SK-N-SH (cell line): ENCODE data around the gene NUP88. TPM values are rescaled to one million over a fixed set of nuclear protein-coding genes. Genes with fewer than 3 reads are reported as not detected.

ENCODE experiments used
- CTCF ChIA-PET: fragments of 300-600, 350-600 bp; formaldehyde crosslinking; extraction: SDS; loops from one replicate; lab custom pipeline; 2021; lab: Yijun Ruan, JAX
- POLR2A ChIA-PET: fragments of 350-600 bp; sonication (Branson Sonifier 250); formaldehyde crosslinking; extraction: SDS; loops from one replicate; lab custom pipeline; 2020; ENCODE audit warnings: antibody characterized with exemption, inconsistent platforms; lab: Yijun Ruan, JAX
- DNase-seq: peaks from one replicate; pipeline ENCODE4 v3.0.0; 2012
- H2AFZ ChIP-seq: fragments of 200-600 bp; sonication (generic); 2 replicates; pipeline ENCODE4 v1.8.1; 2016; ENCODE audit warnings: antibody characterized with exemption, mild to moderate bottlenecking, low read depth
- H3F3A ChIP-seq: fragments of 200-600 bp; sonication (generic); replicated peaks from 2 replicates; pipeline ENCODE3; 2016; ENCODE audit warnings: antibody characterized with exemption, mild to moderate bottlenecking; ENCODE audit not compliant: insufficient read depth
- H3K27ac ChIP-seq, 2 experiments: fragments of 200-500 bp in 1 of 2; fragments of 200-600 bp in 1 of 2; sonication (Bioruptor generic) in 1 of 2; sonication (generic), shearing (Covaris generic) in 1 of 2; 2 replicates each; pipeline versions ENCODE4 v1.5.1 to v1.6.1; 2014 to 2016; ENCODE audit warnings: low read depth in 2 of 2, inconsistent platforms in 1 of 2, low read length in 1 of 2, mild to moderate bottlenecking in 1 of 2, mixed read lengths in 1 of 2
- H3K27me3 ChIP-seq: fragments of 200-600 bp; sonication (generic), shearing (Covaris generic); 2 replicates; pipeline ENCODE4 v1.6.1; 2016; ENCODE audit warnings: mixed run types; ENCODE audit not compliant: insufficient read depth
- H3K36me3 ChIP-seq, 2 experiments: fragments of 200-500 bp in 1 of 2; fragments of 200-600 bp in 1 of 2; sonication (Bioruptor generic) in 1 of 2; sonication (generic) in 1 of 2; replicated peaks in 1 of 2; 2 replicates each; pipeline versions ENCODE3 to v1.5.1; 2014 to 2016; ENCODE audit warnings: low read length in 1 of 2, mild to moderate bottlenecking in 1 of 2; ENCODE audit not compliant: insufficient read depth in 2 of 2, control insufficient read depth in 1 of 2
- H3K4me1 ChIP-seq, 2 experiments: fragments of 200-500 bp in 1 of 2; fragments of 200-600 bp in 1 of 2; sonication (Bioruptor generic) in 1 of 2; sonication (generic), shearing (Covaris generic) in 1 of 2; 2 replicates each; pipeline versions ENCODE4 v1.5.1 to v1.6.1; 2014 to 2016; ENCODE audit warnings: low read depth in 1 of 2, low read length in 1 of 2, mixed run types in 1 of 2; ENCODE audit not compliant: insufficient read depth in 2 of 2, control insufficient read depth in 1 of 2
- H3K4me2 ChIP-seq: fragments of 200-600 bp; sonication (generic), shearing (Covaris generic); 2 replicates; pipeline ENCODE4 v1.6.1; 2017; ENCODE audit warnings: mixed run types
- H3K4me3 ChIP-seq, 2 experiments: fragments of 200-500 bp in 1 of 2; fragments of 200-600 bp in 1 of 2; sonication (Bioruptor generic) in 1 of 2; sonication (generic), shearing (Covaris generic) in 1 of 2; 2 replicates each; pipeline versions ENCODE4 v1.5.1 to v1.8.1; 2014 to 2016; ENCODE audit warnings: low read depth in 2 of 2, inconsistent platforms in 1 of 2, low read length in 1 of 2, mild to moderate bottlenecking in 1 of 2, mixed read lengths in 1 of 2, moderate library complexity in 1 of 2
- H3K79me2 ChIP-seq: fragments of 200-600 bp; sonication (generic); 2 replicates; pipeline ENCODE4 v1.8.1; 2017; ENCODE audit warnings: mild to moderate bottlenecking; ENCODE audit not compliant: insufficient read depth
- H3K9ac ChIP-seq: fragments of 200-600 bp; sonication (generic); 2 replicates; pipeline ENCODE4 v1.6.1; 2017; ENCODE audit warnings: mixed run types
- H3K9me2 ChIP-seq: fragments of 200-600 bp; sonication (generic); 2 replicates; pipeline ENCODE4 v1.6.1; 2017; ENCODE audit warnings: mixed run types
- H3K9me3 ChIP-seq: fragments of 200-600 bp; sonication (generic); 2 replicates; pipeline ENCODE4 v1.6.1; 2017; ENCODE audit warnings: mixed run types, mild to moderate bottlenecking, moderate library complexity
- H4K20me1 ChIP-seq: fragments of 200-600 bp; sonication (generic); 2 replicates; pipeline ENCODE4 v1.6.1; 2017; ENCODE audit warnings: mild to moderate bottlenecking, mixed run types; ENCODE audit not compliant: insufficient read depth
- CHD2 ChIP-seq: fragments of 150-350 bp; IDR thresholded peaks from 2 replicates; pipeline ENCODE4 v1.6.1; 2018; ENCODE audit warnings: low read length; ENCODE audit not compliant: partially characterized antibody
- ELF1 ChIP-seq: IDR thresholded peaks from 2 replicates; pipeline ENCODE4 v1.4.0; 2012
- EP300 ChIP-seq, 2 experiments: IDR thresholded peaks; 2 replicates each; pipeline versions ENCODE4 v1.4.0 to v1.6.1; 2012; ENCODE audit warnings: borderline replicate concordance in 1 of 2, low read depth in 1 of 2, low read length in 1 of 2
- FOSL2 ChIP-seq: IDR thresholded peaks from 2 replicates; pipeline ENCODE4 v1.4.0; 2012; ENCODE audit warnings: low read depth, mild to moderate bottlenecking, moderate library complexity, borderline replicate concordance
- FOXM1 ChIP-seq: IDR thresholded peaks from 2 replicates; pipeline ENCODE4 v1.4.0; 2012; ENCODE audit warnings: low read depth, mild to moderate bottlenecking
- IRF3 ChIP-seq: fragments of 150-350 bp; IDR thresholded peaks from 2 replicates; pipeline ENCODE4 v1.6.1; 2016; ENCODE audit warnings: mild to moderate bottlenecking, low read depth, low read length
- MAX ChIP-seq: IDR thresholded peaks from 2 replicates; pipeline ENCODE4 v1.4.0; 2012; ENCODE audit warnings: low read depth
- MEF2A ChIP-seq: IDR thresholded peaks from 2 replicates; pipeline ENCODE4 v1.4.0; 2012; ENCODE audit warnings: low read depth, borderline replicate concordance
- NFIC ChIP-seq: IDR thresholded peaks from 2 replicates; pipeline ENCODE4 v1.4.0; 2012; ENCODE audit warnings: borderline replicate concordance
- NRF1 ChIP-seq: IDR thresholded peaks from 2 replicates; pipeline ENCODE4 v1.6.1; 2012; ENCODE audit warnings: low read depth, mild to moderate bottlenecking, low read length
- PBX3 ChIP-seq: IDR thresholded peaks from 2 replicates; pipeline ENCODE4; 2012
- POLR2AphosphoS5 ChIP-seq: IDR thresholded peaks from 2 replicates; pipeline ENCODE4 v1.6.1; 2012; ENCODE audit warnings: low read depth, low read length
- RCOR1 ChIP-seq: fragments of 150-350 bp; IDR thresholded peaks from 2 replicates; pipeline ENCODE4 v1.6.1; 2017; ENCODE audit warnings: antibody characterized with exemption, low read length
- REST ChIP-seq: IDR thresholded peaks from 2 replicates; pipeline ENCODE4 v1.6.1; 2012; ENCODE audit warnings: mild to moderate bottlenecking, low read depth, low read length, moderate library complexity
- RFX5 ChIP-seq: IDR thresholded peaks from 2 replicates; pipeline ENCODE4 v1.6.1; 2012; ENCODE audit warnings: mild to moderate bottlenecking, improper control_type of control experiment, low read length
- RXRA ChIP-seq: IDR thresholded peaks from 2 replicates; pipeline ENCODE4 v1.4.0; 2012; ENCODE audit warnings: low read depth, mild to moderate bottlenecking, borderline replicate concordance
- SIN3A ChIP-seq: IDR thresholded peaks from 2 replicates; pipeline ENCODE4 v1.6.1; 2012; ENCODE audit warnings: low read depth, mild to moderate bottlenecking, low read length, moderate library complexity, borderline replicate concordance
- TAF1 ChIP-seq: IDR thresholded peaks from 2 replicates; pipeline ENCODE4 v1.6.1; 2012; ENCODE audit warnings: low read depth, mild to moderate bottlenecking, low read length, moderate library complexity, borderline replicate concordance
- TCF12 ChIP-seq: IDR thresholded peaks from 2 replicates; pipeline ENCODE4 v1.4.0; 2012
- ZBTB33 ChIP-seq: IDR thresholded peaks from 2 replicates; pipeline ENCODE4 v1.4.0; 2012; ENCODE audit warnings: low read depth, borderline replicate concordance
- WGBS: methylation state at CpG from one replicate; pipeline ENCODE4 v1.1.6; 2017; ENCODE audit warnings: low lambda C conversion rate; 5-methylcytosine and 5-hydroxymethylcytosine counted together
- polyA plus RNA-seq, 3 experiments: library from polyadenylated mRNA; depleted of rRNA; stranded (reverse); fragments of >200 nt; gene quantifications; 2 replicates each; pipeline ENCODE4 v1.2.3, GENCODE V29; 2012

The NUP88 gene
- polyA plus RNA-seq, 1 of the 3 experiments (the other 2 are of a cell fraction): 54.1 TPM

GRCh38 chr17:5365831-5366230 is 53.6 kb downstream of the NUP88 start:
- H4K20me1 ChIP-seq: no peaks in the 10 kb centered on the region
- no peak overlapping the region for H2AFZ ChIP-seq
- no peak overlapping the region for H3K27ac ChIP-seq
- no peak for DNase-seq
- TF ChIP-seq REST (no peak), MEF2A (no peak), SIN3A (no peak), EP300 (IDR thresholded peaks at IDR 0.05; ENCODE audit: borderline replicate concordance in 1 of 2, low read depth in 1 of 2, low read length in 1 of 2) (no peak), PBX3 (no peak), IRF3 (no peak), RFX5 (no peak), TAF1 (no peak), NRF1 (no peak), POLR2AphosphoS5 (no peak), TCF12 (no peak), ZBTB33 (no peak), NFIC (no peak), ELF1 (no peak), FOXM1 (no peak), MAX (no peak), RXRA (no peak), FOSL2 (no peak), RCOR1 (no peak), CHD2 (no peak)
- ChIA-PET POLR2A (no interaction called here), CTCF (no interaction called here)
- no peaks in the 10 kb centered on the region for H3K9me2 ChIP-seq
- WGBS: 97% methylated on average over 6 of the region's 6 CpGs
- H3F3A ChIP-seq: no peaks in the 10 kb centered on the region
- H3K36me3 ChIP-seq: peaks cover 33 to 44% of the 10 kb centered on the region in 2 experiments
- H3K4me2 ChIP-seq: no peak overlapping the region
- H3K4me3 ChIP-seq: no peak overlapping the region
- no peaks in the 10 kb centered on the region for H3K79me2 ChIP-seq
- H3K27me3 ChIP-seq: no peaks in the 10 kb centered on the region
- no peaks in the 10 kb centered on the region for H3K9me3 ChIP-seq
- no peak overlapping the region for H3K9ac ChIP-seq
- no peaks in the 10 kb centered on the region for H3K4me1 ChIP-seq
